ENCODE data around the gene CPLANE2. TPM values are rescaled to one million over a fixed set of nuclear protein-coding genes. Genes with fewer than 3 reads are reported as not detected.

The CPLANE2 gene
- total RNA-seq, 1 experiment from 2014 or later = 6.3 TPM

- H3K23ac ChIP-seq (ENCODE audit: insufficient read length, low read depth, low read length) = no peak overlapping the region
- H2AK5ac ChIP-seq (ENCODE audit: insufficient read length, low read length) = no peak overlapping the region
- no peaks in the 10 kb centered on the region for H3K23me2 ChIP-seq (ENCODE audit: insufficient read length, low read depth, low read length, poor library complexity, severe bottlenecking)
- no peak overlapping the region for H3T11ph ChIP-seq (ENCODE audit: low read length)
- no peak overlapping the region for H4K8ac ChIP-seq (replicated peaks; ENCODE audit: insufficient read length, low read depth, low read length)
- no peak overlapping the region for H2BK20ac ChIP-seq (ENCODE audit: low read depth, low read length, poor library complexity, severe bottlenecking)
- Mint-ChIP-seq H3K4me1 (0 out of 4 replicates have a peak, but pooled peaks cover 0 to 2% of the 10 kb centered on the region in 2 experiments), H3K27ac (no peak overlapping the region), H3K4me3 (no peak overlapping the region), H3K36me3 (ENCODE audit: insufficient read depth in 1 of 3, low read depth in 3 of 3) (no peaks in the 10 kb centered on the region), H3K9me3 (no peaks in the 10 kb centered on the region), H3K27me3 (ENCODE audit: low read depth) (peaks cover 12% of the 10 kb centered on the region)
- no peak overlapping the region for H2BK15ac ChIP-seq (ENCODE audit: low read depth, low read length)
- no peak overlapping the region for H3K4me2 ChIP-seq (ENCODE audit: insufficient read depth, insufficient read length, low read length)
- H2BK120ac ChIP-seq (ENCODE audit: low read depth, low read length, poor library complexity, severe bottlenecking) = no peak overlapping the region
- no peak for DNase-seq
- no peaks in the 10 kb centered on the region for H3K4me1 ChIP-seq (ENCODE audit: insufficient read depth, low read length)
- no peaks in the 10 kb centered on the region for H3K79me1 ChIP-seq (ENCODE audit: insufficient read depth, low read depth, low read length, poor library complexity, severe bottlenecking)
- H4K91ac ChIP-seq (ENCODE audit: insufficient read length, low read depth, low read length) = no peak overlapping the region
- no peaks in the 10 kb centered on the region for H3K79me2 ChIP-seq (ENCODE audit: insufficient read depth, low read length)
- H2BK12ac ChIP-seq (ENCODE audit: insufficient read length, low read depth, low read length) = no peak overlapping the region
- H3K27me3 ChIP-seq (ENCODE audit: insufficient read depth, low read length) = no peaks in the 10 kb centered on the region
- H3K56ac ChIP-seq (ENCODE audit: insufficient read length, low read depth, low read length) = no peak overlapping the region
- TF ChIP-seq CTCF (conservative IDR thresholded peaks at IDR 0.05) = no peak
- WGBS (ENCODE audit: extremely low coverage, insufficient read length, low lambda C conversion rate) = no CpG with 5 or more reads among the region's 1 CpG
- no peak overlapping the region for H3K27ac ChIP-seq (ENCODE audit: insufficient read length, low read depth, low read length)
- no peak overlapping the region for H2BK5ac ChIP-seq (ENCODE audit: insufficient read length, low read length)
- no peaks in the 10 kb centered on the region for H3K9me3 ChIP-seq (ENCODE audit: control insufficient read depth, low read depth, low read length)
- H3K18ac ChIP-seq (ENCODE audit: insufficient read length, low read depth, low read length) = no peak overlapping the region
- no peak overlapping the region for H3K9ac ChIP-seq (ENCODE audit: extremely low read depth, insufficient read length, low read length)
- H4K20me1 ChIP-seq (ENCODE audit: control insufficient read depth, insufficient read depth, insufficient read length) = no peaks in the 10 kb centered on the region
- no peak overlapping the region for H4K5ac ChIP-seq (ENCODE audit: insufficient read length, low read depth, low read length)
- H3K4ac ChIP-seq (ENCODE audit: low read depth, low read length) = no peak overlapping the region
- no peak overlapping the region for H2AFZ ChIP-seq (ENCODE audit: low read length)
- H3K14ac ChIP-seq (ENCODE audit: insufficient read depth, low read length) = no peak overlapping the region
Measured at GRCh38 chr1:16191309-16191708, 45.7 kb downstream of the CPLANE2 start.

Data from H9 (cell line).